HEK293 (cell line): ENCODE data around the gene C17orf50.

Experiments used
- GFI1B ChIP-seq: fragments of 450-650 bp; formaldehyde crosslinking; IDR thresholded peaks from 2 replicates; pipeline ENCODE4 v1.5.1; 2016; ENCODE audit warnings: missing biosample characterization, missing genetic modification characterization
- HOXC10 ChIP-seq: sonication (generic); formaldehyde crosslinking; IDR thresholded peaks from 2 replicates; pipeline ENCODE4 v1.8.1; 2023; ENCODE audit warnings: mild to moderate bottlenecking, missing genetic modification reagents
- PRDM1 ChIP-seq: fragments of 450-650 bp; formaldehyde crosslinking; IDR thresholded peaks from 2 replicates; pipeline ENCODE4; 2016; ENCODE audit warnings: missing biosample characterization, missing genetic modification characterization
- ZBTB17 ChIP-seq: fragments of 450-650 bp; formaldehyde crosslinking; IDR thresholded peaks from 2 replicates; pipeline ENCODE4 v1.5.1; 2016; ENCODE audit warnings: missing biosample characterization, missing genetic modification characterization
- ZFP41 ChIP-seq: fragments of 450-650 bp; formaldehyde crosslinking; IDR thresholded peaks from 2 replicates; pipeline ENCODE4 v1.5.1; 2016; ENCODE audit warnings: missing biosample characterization, missing genetic modification characterization, borderline replicate concordance
- ZNF239 ChIP-seq: fragments of 450-650 bp; formaldehyde crosslinking; IDR thresholded peaks from 2 replicates; pipeline ENCODE4 v1.5.1; 2016; ENCODE audit warnings: missing biosample characterization, missing genetic modification characterization
- ZNF664 ChIP-seq: fragments of 450-650 bp; formaldehyde crosslinking; IDR thresholded peaks from 2 replicates; pipeline ENCODE4 v1.5.1; 2016; ENCODE audit warnings: missing biosample characterization, missing genetic modification characterization
- ZNF747 ChIP-seq: fragments of 450-650 bp; formaldehyde crosslinking; IDR thresholded peaks from 2 replicates; pipeline ENCODE4 v1.5.1; 2016; ENCODE audit warnings: missing biosample characterization, missing genetic modification characterization
- ZSCAN23 ChIP-seq: fragments of 450-650 bp; formaldehyde crosslinking; IDR thresholded peaks from 2 replicates; pipeline ENCODE4 v1.5.1; 2016; ENCODE audit warnings: missing biosample characterization, missing genetic modification characterization
- TF ChIP-seq, protein P1 (sequence below): fragments of 450-650 bp; formaldehyde crosslinking; IDR thresholded peaks from 2 replicates; pipeline ENCODE4 v1.5.1; 2016; ENCODE audit warnings: missing biosample characterization, missing genetic modification characterization
- TF ChIP-seq, protein P2 (sequence below): fragments of 450-650 bp; formaldehyde crosslinking; IDR thresholded peaks from 2 replicates; pipeline ENCODE4 v1.5.1; 2016; ENCODE audit warnings: missing biosample characterization, missing genetic modification characterization, low read depth
- TF ChIP-seq, protein P3 (sequence below): fragments of 450-650 bp; formaldehyde crosslinking; IDR thresholded peaks from 2 replicates; pipeline ENCODE4 v1.5.1; 2016; ENCODE audit warnings: missing biosample characterization, missing genetic modification characterization

DNA sequence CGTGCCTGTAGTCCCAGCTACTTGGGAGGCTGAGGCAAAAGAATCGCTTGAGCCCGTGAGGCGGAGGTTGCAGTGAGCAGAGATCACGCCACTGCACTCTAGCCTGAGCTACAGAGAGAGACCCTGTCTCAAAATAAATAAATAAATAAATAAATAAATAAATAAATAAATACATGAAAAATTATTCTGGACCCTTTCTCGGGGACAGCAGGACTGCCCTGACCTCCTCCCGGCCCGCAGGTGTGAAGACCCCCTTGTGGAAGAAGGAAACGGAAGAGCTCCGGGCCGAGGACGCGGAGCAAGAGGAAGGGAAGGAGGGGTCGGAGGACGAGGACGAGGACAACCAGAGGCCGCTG is 3.1 kb downstream of the C17orf50 start:
- TF ChIP-seq, protein P1, sequence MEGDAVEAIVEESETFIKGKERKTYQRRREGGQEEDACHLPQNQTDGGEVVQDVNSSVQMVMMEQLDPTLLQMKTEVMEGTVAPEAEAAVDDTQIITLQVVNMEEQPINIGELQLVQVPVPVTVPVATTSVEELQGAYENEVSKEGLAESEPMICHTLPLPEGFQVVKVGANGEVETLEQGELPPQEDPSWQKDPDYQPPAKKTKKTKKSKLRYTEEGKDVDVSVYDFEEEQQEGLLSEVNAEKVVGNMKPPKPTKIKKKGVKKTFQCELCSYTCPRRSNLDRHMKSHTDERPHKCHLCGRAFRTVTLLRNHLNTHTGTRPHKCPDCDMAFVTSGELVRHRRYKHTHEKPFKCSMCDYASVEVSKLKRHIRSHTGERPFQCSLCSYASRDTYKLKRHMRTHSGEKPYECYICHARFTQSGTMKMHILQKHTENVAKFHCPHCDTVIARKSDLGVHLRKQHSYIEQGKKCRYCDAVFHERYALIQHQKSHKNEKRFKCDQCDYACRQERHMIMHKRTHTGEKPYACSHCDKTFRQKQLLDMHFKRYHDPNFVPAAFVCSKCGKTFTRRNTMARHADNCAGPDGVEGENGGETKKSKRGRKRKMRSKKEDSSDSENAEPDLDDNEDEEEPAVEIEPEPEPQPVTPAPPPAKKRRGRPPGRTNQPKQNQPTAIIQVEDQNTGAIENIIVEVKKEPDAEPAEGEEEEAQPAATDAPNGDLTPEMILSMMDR (tag by site-specific recombination) = no peak
- peak; percentile 89 for TF ChIP-seq ZNF664
- TF ChIP-seq ZNF239 (tag by site-specific recombination) = no peak
- TF ChIP-seq, protein P2, sequence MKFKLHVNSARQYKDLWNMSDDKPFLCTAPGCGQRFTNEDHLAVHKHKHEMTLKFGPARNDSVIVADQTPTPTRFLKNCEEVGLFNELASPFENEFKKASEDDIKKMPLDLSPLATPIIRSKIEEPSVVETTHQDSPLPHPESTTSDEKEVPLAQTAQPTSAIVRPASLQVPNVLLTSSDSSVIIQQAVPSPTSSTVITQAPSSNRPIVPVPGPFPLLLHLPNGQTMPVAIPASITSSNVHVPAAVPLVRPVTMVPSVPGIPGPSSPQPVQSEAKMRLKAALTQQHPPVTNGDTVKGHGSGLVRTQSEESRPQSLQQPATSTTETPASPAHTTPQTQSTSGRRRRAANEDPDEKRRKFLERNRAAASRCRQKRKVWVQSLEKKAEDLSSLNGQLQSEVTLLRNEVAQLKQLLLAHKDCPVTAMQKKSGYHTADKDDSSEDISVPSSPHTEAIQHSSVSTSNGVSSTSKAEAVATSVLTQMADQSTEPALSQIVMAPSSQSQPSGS (tag by site-specific recombination) = no peak
- no peak for TF ChIP-seq PRDM1 (tag by site-specific recombination)
- no peak for TF ChIP-seq ZFP41
- TF ChIP-seq ZNF747 (tag by site-specific recombination) = no peak
- TF ChIP-seq HOXC10 (CRISPR knock-in tag) = no peak
- no peak for TF ChIP-seq ZBTB17 (tag by site-specific recombination)
- TF ChIP-seq ZSCAN23 (tag by site-specific recombination) = no peak
- TF ChIP-seq, protein P3, sequence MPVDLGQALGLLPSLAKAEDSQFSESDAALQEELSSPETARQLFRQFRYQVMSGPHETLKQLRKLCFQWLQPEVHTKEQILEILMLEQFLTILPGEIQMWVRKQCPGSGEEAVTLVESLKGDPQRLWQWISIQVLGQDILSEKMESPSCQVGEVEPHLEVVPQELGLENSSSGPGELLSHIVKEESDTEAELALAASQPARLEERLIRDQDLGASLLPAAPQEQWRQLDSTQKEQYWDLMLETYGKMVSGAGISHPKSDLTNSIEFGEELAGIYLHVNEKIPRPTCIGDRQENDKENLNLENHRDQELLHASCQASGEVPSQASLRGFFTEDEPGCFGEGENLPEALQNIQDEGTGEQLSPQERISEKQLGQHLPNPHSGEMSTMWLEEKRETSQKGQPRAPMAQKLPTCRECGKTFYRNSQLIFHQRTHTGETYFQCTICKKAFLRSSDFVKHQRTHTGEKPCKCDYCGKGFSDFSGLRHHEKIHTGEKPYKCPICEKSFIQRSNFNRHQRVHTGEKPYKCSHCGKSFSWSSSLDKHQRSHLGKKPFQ = peak; percentile 93
- peak; percentile 55; the same call in 1 of the 2 replicates for TF ChIP-seq GFI1B (tag by site-specific recombination)
